Mesothelial cell of epicardium (in vitro differentiated cells): ENCODE results near the gene CDKAL1. TPM values are rescaled to one million over a fixed set of nuclear protein-coding genes. Genes with fewer than 3 reads are reported as not detected.

ENCODE experiments used
- DNase-seq, 2 experiments: peaks; one replicate each; pipeline ENCODE4 v3.0.0; 2021; ENCODE audit warnings: low spot score in 2 of 2; ENCODE audit not compliant: unreplicated experiment in 2 of 2
- H3K27ac Mint-ChIP-seq: 2 replicates; pipeline ENCODE4 v1.8.0; 2021; ENCODE audit warnings: mixed read lengths
- H3K27me3 Mint-ChIP-seq: 2 replicates; pipeline ENCODE4 v1.8.0; 2021; ENCODE audit warnings: low read depth, mixed read lengths
- H3K36me3 Mint-ChIP-seq: 2 replicates; pipeline ENCODE4 v1.8.0; 2021; ENCODE audit warnings: mixed read lengths
- H3K4me1 Mint-ChIP-seq: 2 replicates; pipeline ENCODE4 v1.8.0; 2021; ENCODE audit warnings: mixed read lengths
- H3K4me3 Mint-ChIP-seq: 2 replicates; pipeline ENCODE4 v1.8.0; 2021; ENCODE audit warnings: mild to moderate bottlenecking, moderate library complexity, mixed read lengths
- H3K9me3 Mint-ChIP-seq: 2 replicates; pipeline ENCODE4 v1.8.0; 2021; ENCODE audit warnings: mixed read lengths
- total RNA-seq: library from RNA; stranded (reverse); gene quantifications from 3 replicates; pipeline ENCODE4 v1.2.1, GENCODE V29; 2021
- TF ChIP-seq, protein P1 (sequence below): fragments of 200-600 bp; sonication (generic); IDR thresholded peaks from one replicate; pipeline ENCODE4 v1.5.0; 2021; ENCODE audit warnings: antibody characterized with exemption; ENCODE audit not compliant: unreplicated experiment

CDKAL1 gene
- total RNA-seq, 1 donor from 2014 or later: 22.6 TPM

DNA sequence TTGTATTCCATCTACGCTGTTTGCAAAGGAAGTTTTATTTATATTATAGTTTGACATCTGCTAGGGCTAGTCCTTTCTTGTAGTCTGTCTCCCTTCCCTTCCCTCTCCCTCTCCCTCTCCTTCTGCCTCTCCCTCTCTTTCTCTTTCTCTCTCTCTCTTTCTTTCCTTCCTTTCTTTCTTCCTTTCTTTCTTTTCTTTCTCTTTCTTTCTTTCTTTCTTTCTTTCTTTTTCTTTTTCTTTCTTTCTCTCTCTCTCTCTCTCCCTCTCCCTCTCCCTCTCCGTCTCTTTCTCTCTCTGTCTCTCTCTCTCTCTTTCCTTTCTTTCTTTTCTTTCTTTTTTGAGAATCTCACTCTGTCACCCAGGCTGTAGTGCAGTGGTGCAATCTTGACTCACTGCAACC, 137.8 kb downstream of the CDKAL1 start:
- peaks cover 3% of the 10 kb centered on the region for H3K36me3 Mint-ChIP-seq
- H3K9me3 Mint-ChIP-seq: peaks cover 5% of the 10 kb centered on the region
- no peak for DNase-seq
- TF ChIP-seq, protein P1, sequence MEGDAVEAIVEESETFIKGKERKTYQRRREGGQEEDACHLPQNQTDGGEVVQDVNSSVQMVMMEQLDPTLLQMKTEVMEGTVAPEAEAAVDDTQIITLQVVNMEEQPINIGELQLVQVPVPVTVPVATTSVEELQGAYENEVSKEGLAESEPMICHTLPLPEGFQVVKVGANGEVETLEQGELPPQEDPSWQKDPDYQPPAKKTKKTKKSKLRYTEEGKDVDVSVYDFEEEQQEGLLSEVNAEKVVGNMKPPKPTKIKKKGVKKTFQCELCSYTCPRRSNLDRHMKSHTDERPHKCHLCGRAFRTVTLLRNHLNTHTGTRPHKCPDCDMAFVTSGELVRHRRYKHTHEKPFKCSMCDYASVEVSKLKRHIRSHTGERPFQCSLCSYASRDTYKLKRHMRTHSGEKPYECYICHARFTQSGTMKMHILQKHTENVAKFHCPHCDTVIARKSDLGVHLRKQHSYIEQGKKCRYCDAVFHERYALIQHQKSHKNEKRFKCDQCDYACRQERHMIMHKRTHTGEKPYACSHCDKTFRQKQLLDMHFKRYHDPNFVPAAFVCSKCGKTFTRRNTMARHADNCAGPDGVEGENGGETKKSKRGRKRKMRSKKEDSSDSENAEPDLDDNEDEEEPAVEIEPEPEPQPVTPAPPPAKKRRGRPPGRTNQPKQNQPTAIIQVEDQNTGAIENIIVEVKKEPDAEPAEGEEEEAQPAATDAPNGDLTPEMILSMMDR: no peak
- H3K27me3 Mint-ChIP-seq: no peaks in the 10 kb centered on the region
- peaks cover 7% of the 10 kb centered on the region for H3K4me1 Mint-ChIP-seq
- no peak overlapping the region for H3K27ac Mint-ChIP-seq
- H3K4me3 Mint-ChIP-seq: no peak overlapping the region

DNA sequence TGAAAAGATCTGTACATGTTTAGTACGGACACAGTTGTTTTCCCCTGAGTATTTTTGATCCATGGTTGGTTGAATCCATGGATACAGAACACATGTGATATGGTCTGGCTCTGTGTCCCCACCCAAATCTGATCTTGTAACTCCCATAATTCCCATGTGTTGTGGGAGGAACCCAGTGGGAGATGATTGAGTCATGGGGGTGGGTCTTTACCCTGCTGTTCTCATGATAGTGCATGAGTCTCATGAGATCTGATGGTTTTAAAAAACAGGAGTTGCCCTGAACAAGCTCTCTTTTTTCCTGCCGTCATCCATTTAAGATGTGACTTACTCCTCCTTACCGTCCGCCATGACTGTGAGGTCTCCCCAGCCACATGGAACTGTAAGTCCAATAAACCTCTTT, 139.2 kb downstream of the CDKAL1 start:
- H3K27ac Mint-ChIP-seq: no peak overlapping the region
- peaks cover 3% of the 10 kb centered on the region for H3K36me3 Mint-ChIP-seq
- TF ChIP-seq, protein P1: no peak

DNA sequence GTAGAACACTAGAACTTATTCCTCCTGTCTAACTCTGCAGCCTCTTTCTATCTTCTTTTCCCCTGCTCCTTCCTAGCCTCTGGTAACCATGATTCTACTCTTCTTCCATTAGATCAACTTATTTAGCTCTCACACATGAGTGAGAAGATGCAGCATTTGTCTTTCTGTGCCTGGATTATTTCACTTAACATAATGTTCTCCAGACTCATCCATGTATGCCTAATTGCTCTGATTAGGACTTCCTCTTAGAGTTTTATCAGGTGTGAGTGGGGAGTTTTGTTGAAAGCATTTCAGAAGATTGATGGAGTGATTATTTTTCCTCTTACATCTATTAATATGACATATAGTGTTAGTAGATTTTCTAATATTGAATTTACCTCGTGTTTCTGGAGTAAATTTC, 140.4 kb downstream of the CDKAL1 start:
- H3K36me3 Mint-ChIP-seq: peaks cover 5% of the 10 kb centered on the region
- H3K4me1 Mint-ChIP-seq: peaks cover 10% of the 10 kb centered on the region
- no peak for DNase-seq
- H3K27me3 Mint-ChIP-seq: no peaks in the 10 kb centered on the region
- H3K27ac Mint-ChIP-seq: no peak overlapping the region
- H3K4me3 Mint-ChIP-seq: no peak overlapping the region
- TF ChIP-seq, protein P1: no peak
- H3K9me3 Mint-ChIP-seq: peaks cover 10% of the 10 kb centered on the region

More for the DNA sequence above, 139.2 kb downstream of the CDKAL1 start:
- no peaks in the 10 kb centered on the region for H3K27me3 Mint-ChIP-seq
- no peak overlapping the region for H3K4me3 Mint-ChIP-seq
- H3K4me1 Mint-ChIP-seq: peaks cover 10% of the 10 kb centered on the region
- peaks cover 5% of the 10 kb centered on the region for H3K9me3 Mint-ChIP-seq
- DNase-seq: no peak

DNA sequence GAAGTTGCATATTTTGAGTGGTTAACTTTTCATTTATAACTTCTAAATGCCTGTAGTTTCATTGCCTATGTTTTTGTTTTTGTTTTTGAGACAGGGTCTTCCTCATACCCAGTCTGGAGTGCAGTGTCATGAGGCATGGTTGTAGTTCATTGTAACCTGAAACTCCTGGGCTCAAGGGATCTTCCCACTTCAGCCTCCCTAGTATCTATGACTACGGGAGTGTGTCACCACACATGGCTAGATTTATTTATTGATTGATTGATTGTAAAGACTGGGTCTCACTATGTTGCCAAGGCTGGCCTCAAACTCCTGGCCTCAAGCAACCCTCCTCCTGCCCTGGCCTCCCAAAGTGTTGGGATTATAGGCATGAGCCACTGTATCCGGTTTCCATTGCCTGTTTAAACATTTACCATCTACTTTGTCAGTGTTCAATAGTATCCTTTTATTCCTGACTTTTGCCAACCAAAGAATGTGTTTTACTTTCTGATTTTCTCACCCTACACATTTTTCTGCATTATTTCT, 144.6 kb downstream of the CDKAL1 start:
- Mint-ChIP-seq H3K36me3 (peaks cover 3% of the 10 kb centered on the region), H3K9me3 (peaks cover 6% of the 10 kb centered on the region), H3K27ac (no peak overlapping the region), H3K4me1 (peaks cover 22% of the 10 kb centered on the region), H3K27me3 (no peaks in the 10 kb centered on the region), H3K4me3 (no peak overlapping the region)
- TF ChIP-seq, protein P1: no peak
- no peak for DNase-seq

DNA sequence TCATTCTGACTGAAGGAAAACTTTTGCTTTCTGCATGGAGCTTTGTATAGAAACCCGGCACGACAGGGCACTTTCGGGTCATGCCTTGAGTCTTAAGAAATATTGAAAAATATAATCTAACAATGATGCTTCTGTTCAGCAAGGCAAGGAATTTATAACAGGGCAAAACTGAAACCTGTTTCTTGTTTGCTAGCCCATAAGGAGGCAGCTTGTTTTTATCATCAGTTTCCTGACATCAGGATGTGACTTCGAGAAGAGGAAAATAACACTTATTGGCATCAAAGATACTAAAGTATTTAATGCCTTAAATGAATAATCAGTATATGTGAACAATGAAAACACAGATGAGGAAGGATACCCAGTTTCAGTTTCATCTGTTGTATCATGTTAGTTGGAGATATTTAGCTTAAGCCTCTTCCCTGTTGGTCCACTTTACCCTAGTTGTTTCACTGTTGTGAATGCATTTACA, 146.5 kb downstream of the CDKAL1 start:
- Mint-ChIP-seq H3K27ac (peak overlapping the region; percentile 91), H3K27me3 (no peaks in the 10 kb centered on the region), H3K4me3 (no peak overlapping the region), H3K9me3 (peaks cover 17% of the 10 kb centered on the region), H3K4me1 (peaks cover 16% of the 10 kb centered on the region), H3K36me3 (peaks cover 8% of the 10 kb centered on the region)
- no peak for DNase-seq
- TF ChIP-seq, protein P1: no peak
